ENCODE results near the gene HDGFL2.

- TF ChIP-seq CTCF (IDR thresholded peaks at IDR 0.05; ENCODE audit: borderline replicate concordance, extremely low read depth, low read length, poor library complexity, severe bottlenecking) (no peak), EZH2 (IDR thresholded peaks at IDR 0.05; ENCODE audit: borderline replicate concordance, low read depth, low read length, severe bottlenecking) (no peak)
Observed at GRCh38 chr19:4473011-4473762, 1.1 kb downstream of the HDGFL2 start.
